ENCODE results near the gene WDR37.

DNA sequence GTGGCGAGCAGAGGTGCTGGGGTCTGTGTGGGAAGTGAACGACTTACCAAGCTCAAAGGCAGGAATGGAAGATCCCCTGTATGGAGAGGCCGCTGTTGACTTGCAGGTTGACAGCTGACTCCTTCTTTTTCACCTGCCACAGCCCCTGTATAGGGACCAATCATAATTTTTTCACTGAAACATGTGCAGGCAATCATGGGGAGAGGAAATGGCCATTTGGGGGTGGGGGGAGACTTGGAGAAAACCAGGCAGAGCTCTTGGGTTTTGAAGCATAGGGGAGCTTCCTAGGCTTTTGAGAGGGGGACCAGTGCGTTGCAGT, 101.4 kb downstream of the WDR37 start:
- no peak for TF ChIP-seq POLR2A (IDR thresholded peaks at IDR 0.05; ENCODE audit: low read length)
- TF ChIP-seq GATA1 (IDR thresholded peaks at IDR 0.05; ENCODE audit: low read depth, low read length): no peak

Measured in erythroblast (primary cell).